Measurements from ENCODE around the gene CDK16. TPM values are rescaled to one million over a fixed set of nuclear protein-coding genes. Genes with fewer than 3 reads are reported as not detected.
"Not testable (repeated sequence)": the region's sequence is repeated elsewhere in the genome, so short reads cannot be mapped to it uniquely, and the experiment has no call there.

The CDK16 gene
- total RNA-seq, 1 donor: 91.6 TPM

DNA sequence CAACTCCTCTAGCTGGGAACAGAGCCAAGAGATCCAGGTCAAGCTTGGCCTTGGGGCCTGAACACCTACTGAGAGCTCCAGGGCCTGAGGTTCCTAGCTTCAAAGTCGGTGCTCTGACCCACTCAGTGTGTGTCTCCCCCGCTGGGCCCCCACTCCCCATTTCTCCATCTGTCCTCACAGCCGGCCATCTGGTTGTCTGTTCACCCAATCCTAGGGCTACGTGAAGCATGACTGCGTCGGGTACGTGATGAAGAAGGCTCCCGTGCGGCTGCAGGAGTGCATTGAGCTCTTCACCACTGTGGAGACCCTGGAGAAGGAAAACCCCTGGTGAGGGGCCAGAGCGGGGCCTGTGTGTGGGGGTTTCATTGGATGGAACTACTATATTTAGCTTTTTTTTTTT lies 26.7 kb downstream of the CDK16 start:
- TF ChIP-seq, protein P1, sequence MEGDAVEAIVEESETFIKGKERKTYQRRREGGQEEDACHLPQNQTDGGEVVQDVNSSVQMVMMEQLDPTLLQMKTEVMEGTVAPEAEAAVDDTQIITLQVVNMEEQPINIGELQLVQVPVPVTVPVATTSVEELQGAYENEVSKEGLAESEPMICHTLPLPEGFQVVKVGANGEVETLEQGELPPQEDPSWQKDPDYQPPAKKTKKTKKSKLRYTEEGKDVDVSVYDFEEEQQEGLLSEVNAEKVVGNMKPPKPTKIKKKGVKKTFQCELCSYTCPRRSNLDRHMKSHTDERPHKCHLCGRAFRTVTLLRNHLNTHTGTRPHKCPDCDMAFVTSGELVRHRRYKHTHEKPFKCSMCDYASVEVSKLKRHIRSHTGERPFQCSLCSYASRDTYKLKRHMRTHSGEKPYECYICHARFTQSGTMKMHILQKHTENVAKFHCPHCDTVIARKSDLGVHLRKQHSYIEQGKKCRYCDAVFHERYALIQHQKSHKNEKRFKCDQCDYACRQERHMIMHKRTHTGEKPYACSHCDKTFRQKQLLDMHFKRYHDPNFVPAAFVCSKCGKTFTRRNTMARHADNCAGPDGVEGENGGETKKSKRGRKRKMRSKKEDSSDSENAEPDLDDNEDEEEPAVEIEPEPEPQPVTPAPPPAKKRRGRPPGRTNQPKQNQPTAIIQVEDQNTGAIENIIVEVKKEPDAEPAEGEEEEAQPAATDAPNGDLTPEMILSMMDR (IDR thresholded peaks at IDR 0.05; ENCODE audit: insufficient read depth, low read length): no peak
- no peak for DNase-seq (ENCODE audit: low read depth)
- H3K4me3 ChIP-seq (ENCODE audit: low read depth, low read length): no peak overlapping the region

DNA sequence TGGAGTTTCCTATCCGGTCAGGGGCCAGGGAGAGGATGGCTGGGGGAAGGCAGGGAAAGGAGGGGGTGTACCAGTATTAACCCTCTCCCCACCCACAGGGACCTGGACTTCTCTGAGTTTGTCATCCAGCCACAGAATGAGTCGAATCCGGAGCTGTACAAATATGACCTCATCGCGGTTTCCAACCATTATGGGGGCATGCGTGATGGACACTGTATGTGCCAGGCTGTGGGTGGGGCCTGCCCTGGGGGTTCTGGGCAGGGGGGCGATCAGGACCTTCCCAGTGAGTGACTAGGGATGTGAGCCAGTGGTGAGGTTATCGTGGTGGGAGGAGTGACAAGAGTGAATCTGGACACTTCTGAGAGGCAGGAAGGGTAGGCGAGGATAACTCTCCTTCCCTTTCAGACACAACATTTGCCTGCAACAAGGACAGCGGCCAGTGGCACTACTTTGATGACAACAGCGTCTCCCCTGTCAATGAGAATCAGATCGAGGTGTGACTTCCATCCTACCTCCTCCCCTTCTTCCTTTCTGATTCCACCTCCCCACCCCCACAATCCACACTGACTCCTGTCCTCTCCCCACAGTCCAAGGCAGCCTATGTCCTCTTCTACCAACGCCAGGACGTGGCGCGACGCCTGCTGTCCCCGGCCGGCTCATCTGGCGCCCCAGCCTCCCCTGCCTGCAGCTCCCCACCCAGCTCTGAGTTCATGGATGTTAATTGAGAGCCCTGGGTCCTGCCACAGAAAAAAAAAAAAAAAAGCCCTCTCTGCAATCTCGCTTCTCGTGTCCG lies 28.9 kb downstream of the CDK16 start:
- H3K4me3 ChIP-seq (ENCODE audit: low read depth, low read length): no peak overlapping the region
- TF ChIP-seq, protein P1 (IDR thresholded peaks at IDR 0.05; ENCODE audit: insufficient read depth, low read length): no peak
- no peak for DNase-seq (ENCODE audit: low read depth)

GRCh38 chrX:47247999-47248320 lies 29.5 kb downstream of the CDK16 start:
- no peak overlapping the region for H3K4me3 ChIP-seq (ENCODE audit: low read depth, low read length)
- TF ChIP-seq, protein P1 (IDR thresholded peaks at IDR 0.05; ENCODE audit: insufficient read depth, low read length): no peak
- no peak for DNase-seq (ENCODE audit: low read depth)

GRCh38 chrX:47248576-47248975 lies 30.1 kb downstream of the CDK16 start:
- no peak overlapping the region for H3K4me3 ChIP-seq (ENCODE audit: low read depth, low read length)
- no peak for DNase-seq (ENCODE audit: low read depth)
- TF ChIP-seq, protein P1 (IDR thresholded peaks at IDR 0.05; ENCODE audit: insufficient read depth, low read length): no peak

DNA sequence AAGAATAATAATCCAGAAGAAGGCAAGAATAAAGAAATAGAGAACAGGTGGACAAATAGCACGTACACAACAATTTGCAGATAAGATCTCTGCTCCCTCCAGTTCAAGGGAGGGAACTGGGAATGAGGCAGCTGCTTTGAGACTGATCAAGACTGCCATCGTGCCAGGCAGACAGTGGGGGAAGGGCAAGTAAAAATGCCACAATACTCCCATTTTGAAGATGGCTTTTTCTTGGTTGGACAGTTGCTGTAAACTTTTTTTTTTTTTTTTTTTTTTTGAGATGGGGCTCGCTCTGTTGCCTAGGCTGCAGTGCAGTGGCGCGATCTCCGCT lies 31.5 kb downstream of the CDK16 start:
- DNase-seq (ENCODE audit: low read depth): no peak
- H3K4me3 ChIP-seq (ENCODE audit: low read depth, low read length): no peak overlapping the region

DNA sequence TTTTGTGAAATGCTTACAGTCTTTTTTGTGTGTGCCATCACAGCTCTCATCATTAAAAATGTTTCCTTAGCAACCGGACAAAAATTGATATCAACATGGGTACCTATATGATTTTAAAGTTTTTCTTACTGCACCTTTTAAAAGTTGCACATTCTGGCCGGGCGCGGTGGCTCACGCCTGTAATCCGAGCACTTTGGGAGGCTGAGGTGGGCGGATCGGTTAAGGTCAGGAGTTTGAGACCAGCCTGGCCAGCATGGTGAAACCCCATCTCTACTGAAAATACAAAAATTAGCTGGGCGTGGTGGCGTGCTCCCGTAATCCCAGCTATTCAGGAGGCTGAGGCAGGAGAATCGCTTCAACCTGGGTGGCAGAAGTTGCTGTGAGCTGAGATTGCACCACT lies 39.1 kb downstream of the CDK16 start:
- not testable (repeated sequence) for DNase-seq (ENCODE audit: low read depth); H3K4me3 ChIP-seq (ENCODE audit: low read depth, low read length)

More for the DNA sequence above, 31.5 kb downstream of the CDK16 start:
- TF ChIP-seq, protein P1 (IDR thresholded peaks at IDR 0.05; ENCODE audit: insufficient read depth, low read length): no peak

GRCh38 chrX:47264483-47265173 lies 46.1 kb downstream of the CDK16 start:
- no peak overlapping the region for H3K4me3 ChIP-seq (ENCODE audit: low read depth, low read length)
- no peak for DNase-seq (ENCODE audit: low read depth)
- TF ChIP-seq, protein P1 (IDR thresholded peaks at IDR 0.05; ENCODE audit: insufficient read depth, low read length): no peak

All from fibroblast of the aortic adventitia (primary cell).